HEK293 (cell line): ENCODE measurements around the gene ARHGEF12.

Experiments used
- CTCF ChIA-PET: fragments of 350-600 bp; formaldehyde crosslinking; extraction: SDS; loops from one replicate; lab custom pipeline; 2021; ENCODE audit warnings: antibody characterized with exemption; lab: Yijun Ruan, JAX
- POLR2A ChIA-PET: fragments of 300-600 bp; formaldehyde crosslinking; extraction: SDS; loops from one replicate; lab custom pipeline; 2020; ENCODE audit warnings: antibody characterized with exemption, inconsistent platforms; lab: Yijun Ruan, JAX
- H3K27ac ChIP-seq: fragments of 200-500 bp; sonication (Bioruptor generic); 2 replicates; pipeline ENCODE4 v1.5.1; 2014; ENCODE audit warnings: low read depth, low read length, control low read depth, inconsistent platforms; ENCODE audit errors: extremely low read depth
- H3K36me3 ChIP-seq, 2 experiments: fragments of 200-500 bp in 1 of 2; sonication (Bioruptor generic) in 1 of 2; 1 replicate in 1 of 2; 2 replicates in 1 of 2; pipeline ENCODE4 v1.5.1; 2014 to 2017; ENCODE audit warnings: inconsistent platforms in 2 of 2, low read length in 2 of 2; ENCODE audit not compliant: control insufficient read depth in 2 of 2, insufficient read depth in 1 of 2
- H3K4me1 ChIP-seq: fragments of 200-500 bp; sonication (Bioruptor generic); 2 replicates; pipeline ENCODE4 v1.5.1; 2014; ENCODE audit warnings: mild to moderate bottlenecking, low read length, inconsistent platforms; ENCODE audit not compliant: control insufficient read depth, insufficient read depth
- H3K4me3 ChIP-seq: 2 replicates; pipeline ENCODE4 v1.5.1; 2011; ENCODE audit warnings: low read depth, mild to moderate bottlenecking, control low read depth, low read length, moderate library complexity
- H3K9me3 ChIP-seq: fragments of 200-500 bp; sonication (Bioruptor generic); 2 replicates; pipeline ENCODE4 v1.5.1; 2014; ENCODE audit warnings: low read depth, low read length, inconsistent platforms; ENCODE audit not compliant: control insufficient read depth, insufficient read depth
- KLF1 ChIP-seq: fragments of 450-650 bp; formaldehyde crosslinking; IDR thresholded peaks from 2 replicates; pipeline ENCODE4 v1.5.1; 2016; ENCODE audit warnings: missing biosample characterization, missing genetic modification characterization
- KLF16 ChIP-seq: fragments of 450-650 bp; formaldehyde crosslinking; IDR thresholded peaks from 2 replicates; pipeline ENCODE4 v1.5.1; 2017; ENCODE audit warnings: missing biosample characterization, missing genetic modification characterization
- SETDB1 ChIP-seq: IDR thresholded peaks from one replicate; pipeline ENCODE4 v1.6.1; 2017; ENCODE audit warnings: mild to moderate bottlenecking, low read length, moderate library complexity, mixed read lengths; ENCODE audit not compliant: insufficient read length
- SP7 ChIP-seq: fragments of 450-650 bp; formaldehyde crosslinking; IDR thresholded peaks from 2 replicates; pipeline ENCODE4 v1.5.1; 2016; ENCODE audit warnings: missing biosample characterization, missing genetic modification characterization
- ZFHX2 ChIP-seq: fragments of 450-650 bp; formaldehyde crosslinking; conservative IDR thresholded peaks from 2 replicates; pipeline ENCODE4 v1.5.1; 2016; ENCODE audit warnings: missing biosample characterization, missing genetic modification characterization
- ZNF10 ChIP-seq: fragments of 450-650 bp; formaldehyde crosslinking; IDR thresholded peaks from 2 replicates; pipeline ENCODE4 v1.5.1; 2017; ENCODE audit warnings: missing biosample characterization, missing genetic modification characterization
- ZNF114 ChIP-seq: fragments of 450-650 bp; formaldehyde crosslinking; IDR thresholded peaks from 2 replicates; pipeline ENCODE4 v1.5.0; 2017; ENCODE audit warnings: missing biosample characterization, missing genetic modification characterization
- ZNF157 ChIP-seq: fragments of 450-650 bp; formaldehyde crosslinking; IDR thresholded peaks from 2 replicates; pipeline ENCODE4 v1.5.1; 2016; ENCODE audit warnings: missing biosample characterization, missing genetic modification characterization
- ZNF324 ChIP-seq: fragments of 450-650 bp; formaldehyde crosslinking; IDR thresholded peaks from 2 replicates; pipeline ENCODE4 v1.5.1; 2016; ENCODE audit warnings: missing biosample characterization, missing genetic modification characterization
- ZNF37A ChIP-seq: fragments of 450-650 bp; IDR thresholded peaks from 2 replicates; pipeline ENCODE4 v1.5.1; 2018; ENCODE audit warnings: missing biosample characterization, missing genetic modification characterization
- ZNF426 ChIP-seq: fragments of 450-650 bp; formaldehyde crosslinking; IDR thresholded peaks from 2 replicates; pipeline ENCODE4 v1.5.1; 2017; ENCODE audit warnings: missing biosample characterization, missing genetic modification characterization, mild to moderate bottlenecking, inconsistent platforms, moderate library complexity
- ZNF585B ChIP-seq: fragments of 450-650 bp; formaldehyde crosslinking; IDR thresholded peaks from 2 replicates; pipeline ENCODE4 v1.5.1; 2016; ENCODE audit warnings: missing biosample characterization, missing genetic modification characterization
- ZNF623 ChIP-seq: fragments of 450-650 bp; formaldehyde crosslinking; IDR thresholded peaks from 2 replicates; pipeline ENCODE4 v1.5.1; 2016; ENCODE audit warnings: missing biosample characterization, missing genetic modification characterization
- ZNF658 ChIP-seq: fragments of 450-650 bp; formaldehyde crosslinking; IDR thresholded peaks from 2 replicates; pipeline ENCODE4; 2016; ENCODE audit warnings: missing biosample characterization, missing genetic modification characterization
- ZNF660 ChIP-seq: fragments of 450-650 bp; IDR thresholded peaks from 2 replicates; pipeline ENCODE4 v1.5.1; 2018; ENCODE audit warnings: missing biosample characterization, mild to moderate bottlenecking, missing genetic modification characterization
- ZNF791 ChIP-seq: fragments of 450-650 bp; formaldehyde crosslinking; IDR thresholded peaks from 2 replicates; pipeline ENCODE4 v1.5.1; 2016; ENCODE audit warnings: missing biosample characterization, missing genetic modification characterization
- ZNF830 ChIP-seq: fragments of 450-650 bp; IDR thresholded peaks from 2 replicates; pipeline ENCODE4 v1.5.0; 2018; ENCODE audit warnings: missing biosample characterization, missing genetic modification characterization, low read depth, mild to moderate bottlenecking, moderate library complexity
- TF ChIP-seq, protein P1 (sequence below): fragments of 450-650 bp; formaldehyde crosslinking; IDR thresholded peaks from 2 replicates; pipeline ENCODE4 v1.5.1; 2016; ENCODE audit warnings: missing biosample characterization, missing genetic modification characterization, low read depth
- TF ChIP-seq, protein P2 (sequence below): fragments of 450-650 bp; IDR thresholded peaks from 2 replicates; pipeline ENCODE4 v1.5.1; 2018; ENCODE audit warnings: missing biosample characterization, mild to moderate bottlenecking, missing genetic modification characterization

ARHGEF12 gene

DNA sequence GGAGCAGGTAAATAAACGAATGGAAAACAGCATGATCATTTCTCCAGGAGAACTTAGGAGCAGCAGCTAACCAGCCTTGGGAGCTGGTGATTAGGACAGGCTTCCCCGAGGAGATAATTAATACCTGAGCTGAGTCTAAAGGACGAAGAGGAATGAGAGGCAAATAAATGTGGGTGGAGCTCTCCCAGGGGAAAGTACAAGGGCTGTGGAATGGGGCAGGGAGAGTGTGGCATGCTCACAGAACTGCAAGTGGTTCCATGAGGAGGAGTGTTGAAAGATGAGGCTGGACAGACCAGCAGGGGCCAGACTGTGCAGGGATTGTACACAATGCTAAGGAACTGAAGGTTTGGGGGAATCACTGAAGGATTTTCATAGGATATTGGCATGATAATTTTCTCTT lies 25.3 kb upstream of the ARHGEF12 start:
- POLR2A ChIA-PET: no interaction called here
- H3K36me3 ChIP-seq: no peaks in the 10 kb centered on the region
- TF ChIP-seq ZNF623 (tag by site-specific recombination) (no peak), SP7 (tag by site-specific recombination) (peak; percentile 74)

DNA sequence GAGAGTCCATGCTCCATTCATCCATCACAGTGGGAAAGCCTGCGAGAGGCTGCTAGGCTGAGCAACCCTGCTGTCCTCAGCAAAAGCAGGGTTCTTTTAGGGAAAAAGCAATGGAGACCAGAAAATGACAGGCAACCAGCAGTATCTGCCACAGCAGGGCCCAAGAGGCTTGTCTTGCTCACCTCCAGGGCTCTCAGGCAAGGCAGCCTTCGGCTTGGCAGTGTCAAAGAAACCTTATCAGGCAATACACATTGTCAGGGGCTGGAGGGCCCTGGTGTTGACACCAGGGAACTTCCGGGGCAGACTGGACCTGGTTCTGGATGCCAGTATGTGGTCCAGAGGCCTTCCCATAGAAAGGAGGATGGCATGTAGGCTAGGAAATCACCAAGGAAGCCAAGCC lies 21.4 kb upstream of the ARHGEF12 start:
- H3K4me3 ChIP-seq: no peak overlapping the region
- no peaks in the 10 kb centered on the region for H3K9me3 ChIP-seq
- no peaks in the 10 kb centered on the region for H3K4me1 ChIP-seq
- ChIA-PET CTCF (interaction anchor here (0.6 to 2.4 kb wide), 3 partner anchors 11 to 1795 kb away, joined by 3 to 15 read pairs (median 11); no protein-coding TSS in a partner anchor), POLR2A (no interaction called here)
- H3K27ac ChIP-seq: no peak overlapping the region
- TF ChIP-seq ZNF791 (tag by site-specific recombination) (no peak), ZNF830 (tag by site-specific recombination) (no peak), ZNF114 (tag by site-specific recombination) (no peak), ZNF660 (no peak), ZNF426 (tag by site-specific recombination) (no peak), ZNF10 (tag by site-specific recombination) (no peak), ZNF658 (no peak), ZNF585B (tag by site-specific recombination) (no peak), ZNF37A (tag by site-specific recombination) (no peak), KLF16 (tag by site-specific recombination) (no peak), SETDB1 (no peak), ZNF157 (tag by site-specific recombination) (no peak)
- TF ChIP-seq, protein P1, sequence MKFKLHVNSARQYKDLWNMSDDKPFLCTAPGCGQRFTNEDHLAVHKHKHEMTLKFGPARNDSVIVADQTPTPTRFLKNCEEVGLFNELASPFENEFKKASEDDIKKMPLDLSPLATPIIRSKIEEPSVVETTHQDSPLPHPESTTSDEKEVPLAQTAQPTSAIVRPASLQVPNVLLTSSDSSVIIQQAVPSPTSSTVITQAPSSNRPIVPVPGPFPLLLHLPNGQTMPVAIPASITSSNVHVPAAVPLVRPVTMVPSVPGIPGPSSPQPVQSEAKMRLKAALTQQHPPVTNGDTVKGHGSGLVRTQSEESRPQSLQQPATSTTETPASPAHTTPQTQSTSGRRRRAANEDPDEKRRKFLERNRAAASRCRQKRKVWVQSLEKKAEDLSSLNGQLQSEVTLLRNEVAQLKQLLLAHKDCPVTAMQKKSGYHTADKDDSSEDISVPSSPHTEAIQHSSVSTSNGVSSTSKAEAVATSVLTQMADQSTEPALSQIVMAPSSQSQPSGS (tag by site-specific recombination): no peak
- TF ChIP-seq, protein P2, sequence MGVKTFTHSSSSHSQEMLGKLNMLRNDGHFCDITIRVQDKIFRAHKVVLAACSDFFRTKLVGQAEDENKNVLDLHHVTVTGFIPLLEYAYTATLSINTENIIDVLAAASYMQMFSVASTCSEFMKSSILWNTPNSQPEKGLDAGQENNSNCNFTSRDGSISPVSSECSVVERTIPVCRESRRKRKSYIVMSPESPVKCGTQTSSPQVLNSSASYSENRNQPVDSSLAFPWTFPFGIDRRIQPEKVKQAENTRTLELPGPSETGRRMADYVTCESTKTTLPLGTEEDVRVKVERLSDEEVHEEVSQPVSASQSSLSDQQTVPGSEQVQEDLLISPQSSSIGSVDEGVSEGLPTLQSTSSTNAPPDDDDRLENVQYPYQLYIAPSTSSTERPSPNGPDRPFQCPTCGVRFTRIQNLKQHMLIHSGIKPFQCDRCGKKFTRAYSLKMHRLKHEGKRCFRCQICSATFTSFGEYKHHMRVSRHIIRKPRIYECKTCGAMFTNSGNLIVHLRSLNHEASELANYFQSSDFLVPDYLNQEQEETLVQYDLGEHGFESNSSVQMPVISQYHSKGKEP (tag by site-specific recombination): no peak
- no peaks in the 10 kb centered on the region for H3K36me3 ChIP-seq

More for the DNA sequence above, 25.3 kb upstream of the ARHGEF12 start:
- Histone ChIP-seq H3K4me1 (no peaks in the 10 kb centered on the region), H3K4me3 (no peak overlapping the region), H3K9me3 (no peaks in the 10 kb centered on the region), H3K27ac (no peak overlapping the region)
- CTCF ChIA-PET: interaction anchor here (0.7 to 2.9 kb wide), 5 partner anchors 8 to 160 kb away, joined by 3 to 17 read pairs (median 3); partner anchors contain the start of gene POU2F3

DNA sequence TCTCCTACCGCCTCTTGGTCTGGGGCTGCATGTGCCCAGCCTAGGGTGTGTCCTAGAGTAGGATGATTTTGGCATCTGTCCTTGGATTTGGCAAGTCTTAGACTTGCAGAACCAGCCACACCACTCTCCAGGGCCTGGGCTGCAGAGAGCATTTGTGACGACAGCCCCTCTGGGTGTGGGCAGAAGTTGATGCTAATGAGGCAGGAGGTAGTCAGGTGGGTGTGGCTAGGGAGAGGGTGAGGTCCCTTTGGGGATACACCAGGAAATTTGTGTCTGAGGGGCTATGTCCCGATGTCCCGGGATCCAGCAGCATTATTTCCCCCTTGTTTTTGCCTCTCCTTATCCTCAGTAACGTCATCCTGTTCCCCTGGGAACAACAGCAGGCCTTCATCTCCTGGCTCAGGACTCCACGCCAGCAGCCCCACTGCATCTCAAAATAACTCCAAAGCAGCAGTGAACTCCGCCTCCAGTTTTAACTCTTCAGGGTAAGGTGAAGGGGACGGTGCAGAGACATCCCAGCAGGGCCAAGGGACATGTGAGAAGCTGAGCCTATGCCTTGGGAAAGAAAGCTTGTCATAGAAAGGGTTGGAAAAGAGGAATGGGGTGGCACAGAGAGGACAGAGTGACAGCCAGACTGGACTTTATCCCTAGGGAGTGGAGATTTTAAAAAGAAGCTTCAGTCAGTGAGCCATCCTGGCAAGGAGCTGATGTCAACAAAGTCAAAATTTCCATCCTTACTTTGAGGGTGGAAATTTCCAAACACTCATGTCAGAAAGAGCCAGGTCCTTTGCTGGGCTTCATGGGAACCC lies 19.1 kb upstream of the ARHGEF12 start:
- TF ChIP-seq ZFHX2 (tag by site-specific recombination) (peak; percentile 16; the same call in 1 of the 2 replicates), ZNF324 (no peak), KLF1 (tag by site-specific recombination) (peak; percentile 38; the same call in 1 of the 2 replicates)
- Histone ChIP-seq H3K4me1 (no peaks in the 10 kb centered on the region), H3K4me3 (no peak overlapping the region), H3K36me3 (no peaks in the 10 kb centered on the region), H3K27ac (no peak overlapping the region), H3K9me3 (no peaks in the 10 kb centered on the region)
- ChIA-PET POLR2A (no interaction called here), CTCF (interaction anchor here (0.7 to 3.1 kb wide), 7 partner anchors 10 to 725 kb away, joined by 3 to 14 read pairs (median 5); no protein-coding TSS in a partner anchor)
